Measurements from ENCODE around the gene PTPRN2. TPM values are rescaled to one million over a fixed set of nuclear protein-coding genes. Genes with fewer than 3 reads are reported as not detected.

Gene PTPRN2
- polyA plus RNA-seq, 1 experiment = 0.31 TPM

DNA sequence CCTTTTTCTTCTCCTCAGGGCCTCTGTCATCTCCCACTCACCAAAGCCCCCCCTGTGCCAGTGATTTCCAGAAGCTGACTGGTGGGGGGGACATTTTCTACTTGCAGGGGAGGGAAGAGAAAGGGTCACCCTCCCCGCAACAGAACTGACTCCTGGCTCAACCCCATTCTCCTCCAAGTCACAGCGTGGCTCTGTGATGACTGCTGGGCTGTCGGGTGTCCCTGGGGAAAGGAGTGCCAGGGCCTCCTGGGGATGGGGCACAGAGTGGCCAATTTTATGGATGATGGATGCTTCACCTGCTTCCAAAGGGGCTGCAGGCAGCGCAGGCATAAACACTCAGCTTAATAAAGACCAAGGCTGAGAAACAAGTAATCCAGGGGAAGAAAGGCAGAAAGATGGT, 523.0 kb downstream of the PTPRN2 start:
- CTCF ChIA-PET = no interaction called here

DNA sequence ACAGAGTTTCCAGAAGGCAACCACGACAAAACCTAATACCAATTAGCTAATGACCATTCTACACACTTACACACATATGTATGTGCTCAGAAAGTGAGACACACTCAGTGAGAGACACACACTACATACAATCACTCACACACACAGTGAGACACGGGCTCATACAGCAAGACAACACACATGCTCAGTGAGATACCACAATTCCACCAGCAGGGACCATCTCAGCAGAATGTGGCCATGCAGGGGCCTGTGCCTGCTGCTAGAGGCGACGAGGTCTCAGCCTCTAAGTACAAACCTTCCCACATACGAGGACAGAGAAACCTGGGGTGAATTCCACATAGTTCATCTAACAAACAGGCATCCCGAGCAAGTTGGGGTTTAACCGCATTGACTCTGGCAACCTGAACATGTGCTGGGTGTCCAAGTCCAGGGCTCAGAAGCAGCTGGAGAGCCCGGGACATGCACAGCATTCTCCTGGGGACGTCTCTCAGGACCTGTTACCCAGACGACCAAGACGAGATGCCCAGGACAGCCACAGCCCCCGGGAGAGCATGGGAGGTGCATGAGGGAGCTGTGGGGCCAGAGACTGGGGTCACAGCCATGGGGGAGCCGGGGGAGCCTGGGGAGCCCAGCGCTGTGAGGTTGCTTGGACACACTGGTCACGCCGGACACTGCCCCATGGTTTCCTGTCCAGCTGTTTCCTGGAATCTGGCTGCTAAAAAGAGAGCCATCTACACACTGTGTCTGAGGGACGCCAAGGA, 523.6 kb downstream of the PTPRN2 start:
- H3K4me3 ChIP-seq (ENCODE audit: low read depth, low read length) = no peak overlapping the region
- TF ChIP-seq, protein P1, sequence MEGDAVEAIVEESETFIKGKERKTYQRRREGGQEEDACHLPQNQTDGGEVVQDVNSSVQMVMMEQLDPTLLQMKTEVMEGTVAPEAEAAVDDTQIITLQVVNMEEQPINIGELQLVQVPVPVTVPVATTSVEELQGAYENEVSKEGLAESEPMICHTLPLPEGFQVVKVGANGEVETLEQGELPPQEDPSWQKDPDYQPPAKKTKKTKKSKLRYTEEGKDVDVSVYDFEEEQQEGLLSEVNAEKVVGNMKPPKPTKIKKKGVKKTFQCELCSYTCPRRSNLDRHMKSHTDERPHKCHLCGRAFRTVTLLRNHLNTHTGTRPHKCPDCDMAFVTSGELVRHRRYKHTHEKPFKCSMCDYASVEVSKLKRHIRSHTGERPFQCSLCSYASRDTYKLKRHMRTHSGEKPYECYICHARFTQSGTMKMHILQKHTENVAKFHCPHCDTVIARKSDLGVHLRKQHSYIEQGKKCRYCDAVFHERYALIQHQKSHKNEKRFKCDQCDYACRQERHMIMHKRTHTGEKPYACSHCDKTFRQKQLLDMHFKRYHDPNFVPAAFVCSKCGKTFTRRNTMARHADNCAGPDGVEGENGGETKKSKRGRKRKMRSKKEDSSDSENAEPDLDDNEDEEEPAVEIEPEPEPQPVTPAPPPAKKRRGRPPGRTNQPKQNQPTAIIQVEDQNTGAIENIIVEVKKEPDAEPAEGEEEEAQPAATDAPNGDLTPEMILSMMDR (IDR thresholded peaks at IDR 0.05; ENCODE audit: insufficient read depth, low read depth, low read length) = no peak
- no peaks in the 10 kb centered on the region for H3K36me3 ChIP-seq (ENCODE audit: control insufficient read depth, insufficient read depth, low read length)
- ChIA-PET CTCF (no interaction called here), POLR2A (no interaction called here)
- H3K27me3 ChIP-seq (ENCODE audit: control insufficient read depth, insufficient read depth, low read length) = no peaks in the 10 kb centered on the region
- no peak for DNase-seq (ENCODE audit: low read depth)

More for the DNA sequence above, 523.0 kb downstream of the PTPRN2 start:
- no peaks in the 10 kb centered on the region for H3K36me3 ChIP-seq (ENCODE audit: control insufficient read depth, insufficient read depth, low read length)
- H3K4me3 ChIP-seq (ENCODE audit: low read depth, low read length) = no peak overlapping the region
- POLR2A ChIA-PET = no interaction called here
- no peak for DNase-seq (ENCODE audit: low read depth)
- no peaks in the 10 kb centered on the region for H3K27me3 ChIP-seq (ENCODE audit: control insufficient read depth, insufficient read depth, low read length)
- TF ChIP-seq, protein P1 (IDR thresholded peaks at IDR 0.05; ENCODE audit: insufficient read depth, low read depth, low read length) = no peak

DNA sequence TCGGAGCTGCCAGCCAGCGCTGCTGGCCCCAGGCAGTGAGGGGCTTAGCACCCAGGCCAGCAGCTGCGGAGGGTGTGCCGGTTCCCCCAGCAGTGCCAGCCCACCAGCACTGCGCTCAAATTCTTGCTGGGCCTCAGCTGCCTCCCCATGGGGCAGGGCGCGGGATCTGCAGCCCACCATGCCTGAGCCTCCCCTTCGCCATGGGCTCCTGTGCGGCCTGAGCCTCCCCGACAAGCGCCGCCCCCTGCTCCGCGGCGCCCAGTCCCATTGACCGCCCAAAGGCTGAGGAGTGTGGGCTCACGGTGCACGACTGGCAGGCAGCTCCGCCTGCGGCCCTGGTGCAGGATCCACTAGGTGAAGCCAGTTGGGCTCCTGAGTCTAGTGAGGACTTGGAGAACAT, 525.0 kb downstream of the PTPRN2 start:
- ChIA-PET POLR2A (no interaction called here), CTCF (no interaction called here)
- no peak for DNase-seq (ENCODE audit: low read depth)
- Histone ChIP-seq H3K36me3 (ENCODE audit: control insufficient read depth, insufficient read depth, low read length) (no peaks in the 10 kb centered on the region), H3K4me3 (ENCODE audit: low read depth, low read length) (no peak overlapping the region), H3K27me3 (ENCODE audit: control insufficient read depth, insufficient read depth, low read length) (no peaks in the 10 kb centered on the region)
- TF ChIP-seq, protein P1 (IDR thresholded peaks at IDR 0.05; ENCODE audit: insufficient read depth, low read depth, low read length) = no peak

DNA sequence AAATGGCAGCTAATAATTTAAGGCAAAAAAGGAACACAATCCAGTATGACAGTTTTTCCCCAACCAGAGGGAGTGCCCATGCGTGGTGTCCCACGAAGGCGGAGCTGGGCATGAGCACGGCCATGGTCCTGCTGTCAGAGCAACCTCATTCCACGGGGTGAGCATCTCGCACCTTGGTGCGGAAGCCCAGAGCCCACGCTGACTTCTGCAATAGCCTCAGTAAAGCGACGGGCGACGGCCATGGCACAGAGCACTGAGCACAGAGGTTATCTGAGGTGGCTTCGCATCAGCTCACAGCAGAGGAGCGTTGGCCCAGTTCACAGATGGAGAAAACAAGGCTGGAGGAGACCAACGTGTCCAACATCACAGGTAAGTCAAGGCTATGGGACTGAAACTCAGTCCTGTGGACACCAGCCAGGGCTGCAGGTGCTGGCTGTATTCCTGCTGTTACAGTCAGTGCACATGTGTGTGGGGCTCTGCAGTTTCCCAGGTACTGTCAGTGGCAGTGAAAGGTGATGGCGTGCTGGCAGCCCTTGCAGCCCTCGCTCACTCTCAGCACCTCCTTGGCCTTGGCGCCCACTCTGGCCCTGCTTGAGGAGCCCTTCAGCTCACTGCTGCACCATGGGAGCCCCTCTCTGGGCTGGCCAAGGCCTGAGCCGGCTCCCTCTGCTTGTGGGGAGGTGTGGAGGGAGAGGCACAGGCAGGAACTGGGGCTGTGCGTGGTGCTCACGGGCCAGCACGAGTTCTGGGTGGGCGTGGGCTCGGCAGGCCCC, 525.6 kb downstream of the PTPRN2 start:
- no peak for DNase-seq (ENCODE audit: low read depth)
- TF ChIP-seq, protein P1 (IDR thresholded peaks at IDR 0.05; ENCODE audit: insufficient read depth, low read depth, low read length) = no peak
- Histone ChIP-seq H3K36me3 (ENCODE audit: control insufficient read depth, insufficient read depth, low read length) (no peaks in the 10 kb centered on the region), H3K27me3 (ENCODE audit: control insufficient read depth, insufficient read depth, low read length) (no peaks in the 10 kb centered on the region), H3K4me3 (ENCODE audit: low read depth, low read length) (no peak overlapping the region)
- POLR2A ChIA-PET = no interaction called here
- CTCF ChIA-PET = interaction anchor here (0.6 kb wide), 1 partner anchor 68 kb away, joined by 3 read pairs; no protein-coding TSS in a partner anchor

DNA sequence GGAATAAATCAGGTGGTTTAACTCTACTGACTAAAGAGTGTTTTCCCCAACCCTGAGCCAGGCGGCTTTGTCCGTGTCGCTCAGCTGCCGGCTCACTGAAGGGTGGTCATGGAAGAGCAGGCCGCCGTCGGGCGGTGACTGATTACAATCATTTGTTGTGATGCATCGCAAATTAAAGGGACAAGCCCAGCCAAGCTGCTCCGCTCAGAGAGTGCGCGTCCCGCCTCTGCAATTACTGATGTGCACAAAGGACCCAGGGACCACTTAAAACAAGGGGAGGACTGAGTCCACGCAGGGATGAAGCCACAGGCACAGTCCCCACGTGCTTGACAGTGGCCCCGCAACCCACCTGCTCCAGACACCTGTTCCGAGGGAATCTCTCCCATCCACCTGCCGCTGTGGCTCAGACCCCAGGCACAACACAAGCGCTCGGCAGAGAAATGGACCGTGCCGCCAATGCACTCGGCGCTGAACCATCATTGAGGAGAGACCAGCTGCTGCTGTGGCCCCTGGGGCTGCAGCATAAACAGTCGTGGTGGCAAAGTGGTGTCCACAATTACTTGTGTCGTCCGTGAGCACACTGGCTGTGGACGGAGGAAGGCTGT, 526.5 kb downstream of the PTPRN2 start:
- TF ChIP-seq, protein P1 (IDR thresholded peaks at IDR 0.05; ENCODE audit: insufficient read depth, low read depth, low read length) = no peak
- no peaks in the 10 kb centered on the region for H3K27me3 ChIP-seq (ENCODE audit: control insufficient read depth, insufficient read depth, low read length)
- DNase-seq (ENCODE audit: low read depth) = no peak
- no peak overlapping the region for H3K4me3 ChIP-seq (ENCODE audit: low read depth, low read length)
- POLR2A ChIA-PET = no interaction called here
- H3K36me3 ChIP-seq (ENCODE audit: control insufficient read depth, insufficient read depth, low read length) = no peaks in the 10 kb centered on the region
- CTCF ChIA-PET = interaction anchor here (0.6 kb wide), 1 partner anchor 11 kb away, joined by 5 read pairs; no protein-coding TSS in a partner anchor

Data from BJ (cell line).